Head of caudate nucleus (tissue), 42 donors: ENCODE results near the gene SPINT1.

Experiments used
- DNase-seq, 42 donors: peaks; one replicate each; pipeline versions ENCODE4 v3.0.0 to v3.0.0-alpha.2; 2020 to 2021; ENCODE audit warnings: mixed read lengths in 7 of 42
- intact Hi-C: fragments of 100-400 bp; cut with DNase I; formaldehyde crosslinking; loops from one replicate; pipeline ENCODE4 v1.15.0; 2022

Gene SPINT1

GRCh38 chr15:40904552-40905201 is 60.8 kb downstream of the SPINT1 start:
- DNase-seq, result no peak
- intact Hi-C loops, result loop anchor here (5.0 to 10.0 kb wide), 2 partner anchors 113 to 280 kb away; no protein-coding TSS in a partner anchor

- intact Hi-C loops, result loop anchor here (5.0 to 10.0 kb wide), 2 partner anchors 111 to 278 kb away; no protein-coding TSS in a partner anchor
- DNase-seq, result peak in 40 of 42 donors; percentile 27 to 81 (median 60)
Observed at GRCh38 chr15:40906091-40906990, 62.5 kb downstream of the SPINT1 start.

GRCh38 chr15:40906991-40907802 is 63.3 kb downstream of the SPINT1 start:
- DNase-seq, result peak in 31 of 42 donors; percentile 29 to 79 (median 54)
- intact Hi-C loops, result loop anchor here (5.0 to 10.0 kb wide), 2 partner anchors 110 to 278 kb away; no protein-coding TSS in a partner anchor
